ENCODE measurements around the gene TTC8.

TTC8 gene

GRCh38 chr14:88895116-88895515 is 70.7 kb downstream of the TTC8 start:
- DNase-seq (ENCODE audit: low read depth, low spot score) = no peak
- WGBS (ENCODE audit: insufficient coverage, insufficient read length) = 100% methylated on average over 1 of the region's 4 CpGs
- Histone ChIP-seq H3K9me3 (ENCODE audit: control insufficient read depth, insufficient read depth, low read length) (no peaks in the 10 kb centered on the region), H3K27ac (ENCODE audit: low read length) (no peak overlapping the region), H3K27me3 (ENCODE audit: control insufficient read depth, insufficient read depth, low read length) (no peaks in the 10 kb centered on the region), H3K4me1 (ENCODE audit: control insufficient read depth, insufficient read depth, low read length) (no peaks in the 10 kb centered on the region), H3K36me3 (ENCODE audit: control insufficient read depth, insufficient read depth, low read length) (no peaks in the 10 kb centered on the region), H3K4me3 (ENCODE audit: low read length) (no peak overlapping the region)

- Histone ChIP-seq H3K4me3 (ENCODE audit: low read length) (no peak overlapping the region), H3K9me3 (ENCODE audit: control insufficient read depth, insufficient read depth, low read length) (no peaks in the 10 kb centered on the region), H3K27me3 (ENCODE audit: control insufficient read depth, insufficient read depth, low read length) (no peaks in the 10 kb centered on the region), H3K27ac (ENCODE audit: low read length) (no peak overlapping the region), H3K4me1 (ENCODE audit: control insufficient read depth, insufficient read depth, low read length) (no peaks in the 10 kb centered on the region), H3K36me3 (ENCODE audit: control insufficient read depth, insufficient read depth, low read length) (no peaks in the 10 kb centered on the region)
- no CpG with 5 or more reads among the region's 4 CpGs for WGBS (ENCODE audit: insufficient coverage, insufficient read length)
- no peak for DNase-seq (ENCODE audit: low read depth, low spot score)
Measured at GRCh38 chr14:88901189-88901588, 76.7 kb downstream of the TTC8 start.

- Histone ChIP-seq H3K36me3 (ENCODE audit: control insufficient read depth, insufficient read depth, low read length) (no peaks in the 10 kb centered on the region), H3K9me3 (ENCODE audit: control insufficient read depth, insufficient read depth, low read length) (no peaks in the 10 kb centered on the region), H3K27me3 (ENCODE audit: control insufficient read depth, insufficient read depth, low read length) (no peaks in the 10 kb centered on the region), H3K4me3 (ENCODE audit: low read length) (no peak overlapping the region), H3K4me1 (ENCODE audit: control insufficient read depth, insufficient read depth, low read length) (no peaks in the 10 kb centered on the region), H3K27ac (ENCODE audit: low read length) (no peak overlapping the region)
- DNase-seq (ENCODE audit: low read depth, low spot score) = no peak
- WGBS (ENCODE audit: insufficient coverage, insufficient read length) = no CpG with 5 or more reads among the region's 3 CpGs
Measured at GRCh38 chr14:88901991-88902390, 77.5 kb downstream of the TTC8 start.

- no peaks in the 10 kb centered on the region for H3K9me3 ChIP-seq (ENCODE audit: control insufficient read depth, insufficient read depth, low read length)
- H3K4me1 ChIP-seq (ENCODE audit: control insufficient read depth, insufficient read depth, low read length) = no peaks in the 10 kb centered on the region
- no peak for DNase-seq (ENCODE audit: low read depth, low spot score)
- no peaks in the 10 kb centered on the region for H3K36me3 ChIP-seq (ENCODE audit: control insufficient read depth, insufficient read depth, low read length)
- no peak overlapping the region for H3K4me3 ChIP-seq (ENCODE audit: low read length)
- no peak overlapping the region for H3K27ac ChIP-seq (ENCODE audit: low read length)
- no peaks in the 10 kb centered on the region for H3K27me3 ChIP-seq (ENCODE audit: control insufficient read depth, insufficient read depth, low read length)
- no CpG with 5 or more reads among the region's 1 CpG for WGBS (ENCODE audit: insufficient coverage, insufficient read length)
Measured at GRCh38 chr14:88902850-88903249, 78.4 kb downstream of the TTC8 start.

GRCh38 chr14:88904206-88904647 is 79.8 kb downstream of the TTC8 start:
- no peaks in the 10 kb centered on the region for H3K27me3 ChIP-seq (ENCODE audit: control insufficient read depth, insufficient read depth, low read length)
- no peak for DNase-seq (ENCODE audit: low read depth, low spot score)
- H3K36me3 ChIP-seq (ENCODE audit: control insufficient read depth, insufficient read depth, low read length) = no peaks in the 10 kb centered on the region
- H3K4me1 ChIP-seq (ENCODE audit: control insufficient read depth, insufficient read depth, low read length) = no peaks in the 10 kb centered on the region
- no peaks in the 10 kb centered on the region for H3K9me3 ChIP-seq (ENCODE audit: control insufficient read depth, insufficient read depth, low read length)
- no CpG with 5 or more reads among the region's 3 CpGs for WGBS (ENCODE audit: insufficient coverage, insufficient read length)
- no peak overlapping the region for H3K27ac ChIP-seq (ENCODE audit: low read length)
- H3K4me3 ChIP-seq (ENCODE audit: low read length) = no peak overlapping the region

- Histone ChIP-seq H3K36me3 (ENCODE audit: control insufficient read depth, insufficient read depth, low read length) (no peaks in the 10 kb centered on the region), H3K27me3 (ENCODE audit: control insufficient read depth, insufficient read depth, low read length) (no peaks in the 10 kb centered on the region), H3K4me1 (ENCODE audit: control insufficient read depth, insufficient read depth, low read length) (no peaks in the 10 kb centered on the region), H3K9me3 (ENCODE audit: control insufficient read depth, insufficient read depth, low read length) (no peaks in the 10 kb centered on the region), H3K4me3 (ENCODE audit: low read length) (no peak overlapping the region), H3K27ac (ENCODE audit: low read length) (no peak overlapping the region)
- no peak for DNase-seq (ENCODE audit: low read depth, low spot score)
- no CpG with 5 or more reads among the region's 5 CpGs for WGBS (ENCODE audit: insufficient coverage, insufficient read length)
Measured at GRCh38 chr14:88904864-88905263, 80.4 kb downstream of the TTC8 start.

GRCh38 chr14:88908216-88908615 is 83.8 kb downstream of the TTC8 start:
- Histone ChIP-seq H3K27me3 (ENCODE audit: control insufficient read depth, insufficient read depth, low read length) (no peaks in the 10 kb centered on the region), H3K9me3 (ENCODE audit: control insufficient read depth, insufficient read depth, low read length) (no peaks in the 10 kb centered on the region), H3K36me3 (ENCODE audit: control insufficient read depth, insufficient read depth, low read length) (no peaks in the 10 kb centered on the region), H3K27ac (ENCODE audit: low read length) (no peak overlapping the region), H3K4me3 (ENCODE audit: low read length) (no peak overlapping the region), H3K4me1 (ENCODE audit: control insufficient read depth, insufficient read depth, low read length) (no peaks in the 10 kb centered on the region)
- DNase-seq (ENCODE audit: low read depth, low spot score) = no peak
- no CpG with 5 or more reads among the region's 1 CpG for WGBS (ENCODE audit: insufficient coverage, insufficient read length)

GRCh38 chr14:88910386-88910785 is 85.9 kb downstream of the TTC8 start:
- no CpG with 5 or more reads among the region's 6 CpGs for WGBS (ENCODE audit: insufficient coverage, insufficient read length)
- DNase-seq (ENCODE audit: low read depth, low spot score) = no peak
- no peaks in the 10 kb centered on the region for H3K36me3 ChIP-seq (ENCODE audit: control insufficient read depth, insufficient read depth, low read length)
- no peak overlapping the region for H3K4me3 ChIP-seq (ENCODE audit: low read length)
- H3K27me3 ChIP-seq (ENCODE audit: control insufficient read depth, insufficient read depth, low read length) = no peaks in the 10 kb centered on the region
- H3K9me3 ChIP-seq (ENCODE audit: control insufficient read depth, insufficient read depth, low read length) = no peaks in the 10 kb centered on the region
- no peak overlapping the region for H3K27ac ChIP-seq (ENCODE audit: low read length)
- no peaks in the 10 kb centered on the region for H3K4me1 ChIP-seq (ENCODE audit: control insufficient read depth, insufficient read depth, low read length)

GRCh38 chr14:88911809-88912208 is 87.4 kb downstream of the TTC8 start:
- no CpG with 5 or more reads among the region's 4 CpGs for WGBS (ENCODE audit: insufficient coverage, insufficient read length)
- Histone ChIP-seq H3K27me3 (ENCODE audit: control insufficient read depth, insufficient read depth, low read length) (no peaks in the 10 kb centered on the region), H3K4me1 (ENCODE audit: control insufficient read depth, insufficient read depth, low read length) (no peaks in the 10 kb centered on the region)

GRCh38 chr14:88914956-88915355 is 90.5 kb downstream of the TTC8 start:
- H3K4me3 ChIP-seq (ENCODE audit: low read length) = no peak overlapping the region
- no peaks in the 10 kb centered on the region for H3K4me1 ChIP-seq (ENCODE audit: control insufficient read depth, insufficient read depth, low read length)
- DNase-seq (ENCODE audit: low read depth, low spot score) = no peak
- H3K27ac ChIP-seq (ENCODE audit: low read length) = no peak overlapping the region
- no peaks in the 10 kb centered on the region for H3K36me3 ChIP-seq (ENCODE audit: control insufficient read depth, insufficient read depth, low read length)
- no peaks in the 10 kb centered on the region for H3K27me3 ChIP-seq (ENCODE audit: control insufficient read depth, insufficient read depth, low read length)
- no peaks in the 10 kb centered on the region for H3K9me3 ChIP-seq (ENCODE audit: control insufficient read depth, insufficient read depth, low read length)
- no CpG with 5 or more reads among the region's 4 CpGs for WGBS (ENCODE audit: insufficient coverage, insufficient read length)

More at GRCh38 chr14:88911809-88912208, 87.4 kb downstream of the TTC8 start:
- Histone ChIP-seq H3K36me3 (ENCODE audit: control insufficient read depth, insufficient read depth, low read length) (no peaks in the 10 kb centered on the region), H3K27ac (ENCODE audit: low read length) (no peak overlapping the region), H3K4me3 (ENCODE audit: low read length) (no peak overlapping the region), H3K9me3 (ENCODE audit: control insufficient read depth, insufficient read depth, low read length) (no peaks in the 10 kb centered on the region)
- DNase-seq (ENCODE audit: low read depth, low spot score) = no peak

- Histone ChIP-seq H3K4me3 (ENCODE audit: low read length) (no peak overlapping the region), H3K9me3 (ENCODE audit: control insufficient read depth, insufficient read depth, low read length) (no peaks in the 10 kb centered on the region), H3K27ac (ENCODE audit: low read length) (no peak overlapping the region), H3K36me3 (ENCODE audit: control insufficient read depth, insufficient read depth, low read length) (no peaks in the 10 kb centered on the region), H3K27me3 (ENCODE audit: control insufficient read depth, insufficient read depth, low read length) (no peaks in the 10 kb centered on the region), H3K4me1 (ENCODE audit: control insufficient read depth, insufficient read depth, low read length) (no peaks in the 10 kb centered on the region)
- WGBS (ENCODE audit: insufficient coverage, insufficient read length) = no CpG with 5 or more reads among the region's 3 CpGs
- no peak for DNase-seq (ENCODE audit: low read depth, low spot score)
Measured at GRCh38 chr14:88919502-88919901, 95.1 kb downstream of the TTC8 start.

All from iPS DF 6.9 (cell line).